Measurements from ENCODE around the gene SPSB4. TPM values are rescaled to one million over a fixed set of nuclear protein-coding genes. Genes with fewer than 3 reads are reported as not detected.

The SPSB4 gene
- total RNA-seq, 6 experiments from 2014 or later: 0.62 to 1.0 (median 0.98) TPM; not detected in 3

DNA sequence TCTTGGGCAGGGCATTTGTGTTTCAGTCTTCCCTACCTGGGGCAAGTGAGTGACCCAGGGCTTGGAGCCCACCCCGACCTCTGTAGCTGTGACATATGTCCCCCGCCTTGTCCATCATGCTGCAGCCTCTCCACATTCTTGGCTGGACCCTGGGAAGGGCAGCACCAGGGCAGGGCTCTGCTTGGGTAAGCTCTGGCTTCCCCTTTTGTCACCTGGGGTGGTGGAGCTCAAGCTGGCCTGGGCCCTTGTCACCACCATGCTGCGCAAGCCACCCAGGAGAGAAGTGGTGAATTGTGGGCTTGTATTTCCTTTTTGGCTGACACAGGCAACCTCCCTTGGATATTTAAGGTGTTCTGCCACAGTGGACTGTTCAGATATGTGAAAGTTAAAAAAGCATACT is 29.3 kb downstream of the SPSB4 start:
- WGBS (ENCODE audit: insufficient coverage, low coverage, low lambda C conversion rate, missing lambda C conversion rate): 76% methylated on average over 2 of the region's 3 CpGs
- Histone ChIP-seq H3K9me3 (no peaks in the 10 kb centered on the region), H3K36me3 (no peaks in the 10 kb centered on the region), H3K27me3 (no peaks in the 10 kb centered on the region), H3K4me3 (no peak overlapping the region), H3K27ac (no peak overlapping the region), H3K4me1 (no peaks in the 10 kb centered on the region)
- TF ChIP-seq CTCF (IDR thresholded peaks at IDR 0.05): no peak
- intact Hi-C loops (cut with DNase I): no loop called here
- DNase-seq (no peak), ATAC-seq (no peak)

GRCh38 chr3:141081141-141081795 is 30.1 kb downstream of the SPSB4 start:
- Histone ChIP-seq H3K4me3 (no peak overlapping the region), H3K36me3 (no peaks in the 10 kb centered on the region), H3K9me3 (no peaks in the 10 kb centered on the region), H3K4me1 (no peaks in the 10 kb centered on the region), H3K27ac (no peak overlapping the region), H3K27me3 (no peaks in the 10 kb centered on the region)
- intact Hi-C loops (cut with DNase I): no loop called here
- no peak for TF ChIP-seq CTCF (IDR thresholded peaks at IDR 0.05)
- TF ChIP-seq POLR2A (IDR thresholded peaks at IDR 0.05): no peak
- DNase-seq (no peak), ATAC-seq (no peak)
- WGBS (ENCODE audit: insufficient coverage, low coverage, low lambda C conversion rate, missing lambda C conversion rate): 59% methylated on average over 7 of the region's 10 CpGs

DNA sequence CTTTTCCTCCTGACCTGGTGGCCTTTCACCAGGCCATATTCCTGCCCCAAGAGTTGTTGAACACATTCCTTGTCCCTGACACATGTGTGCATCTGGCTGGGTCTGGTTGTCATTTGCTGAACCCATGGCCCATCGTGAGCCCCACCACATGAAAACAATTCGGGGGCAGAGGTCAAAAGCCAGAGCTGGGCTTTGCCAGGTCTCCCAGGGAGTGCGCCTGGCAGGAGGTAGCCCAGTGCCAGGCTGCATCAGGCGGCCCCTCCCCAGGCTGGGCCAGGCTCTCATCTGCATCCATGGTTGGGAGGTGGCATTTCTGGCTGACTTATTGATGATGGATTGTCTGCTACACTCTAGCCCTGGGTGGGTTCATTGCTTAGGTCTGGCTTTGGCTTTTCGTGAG is 30.9 kb downstream of the SPSB4 start:
- Histone ChIP-seq H3K4me1 (no peaks in the 10 kb centered on the region), H3K9me3 (no peaks in the 10 kb centered on the region), H3K36me3 (no peaks in the 10 kb centered on the region), H3K27me3 (no peaks in the 10 kb centered on the region), H3K27ac (no peak overlapping the region), H3K4me3 (no peak overlapping the region)
- DNase-seq (no peak), ATAC-seq (peak in 1 of 4 donors; percentile 19)
- TF ChIP-seq POLR2A (IDR thresholded peaks at IDR 0.05) (no peak), CTCF (IDR thresholded peaks at IDR 0.05) (no peak)
- intact Hi-C loops (cut with DNase I): no loop called here
- no CpG with 5 or more reads among the region's 5 CpGs for WGBS (ENCODE audit: insufficient coverage, low coverage, low lambda C conversion rate, missing lambda C conversion rate)

GRCh38 chr3:141083226-141083625 is 32.1 kb downstream of the SPSB4 start:
- no peaks in the 10 kb centered on the region for H3K4me1 ChIP-seq
- H3K27ac ChIP-seq: no peak overlapping the region
- H3K9me3 ChIP-seq: no peaks in the 10 kb centered on the region
- DNase-seq (no peak), ATAC-seq (no peak)
- H3K36me3 ChIP-seq: no peaks in the 10 kb centered on the region
- no peak overlapping the region for H3K4me3 ChIP-seq
- no peaks in the 10 kb centered on the region for H3K27me3 ChIP-seq
- intact Hi-C loops (cut with DNase I): no loop called here
- no peak for TF ChIP-seq CTCF (IDR thresholded peaks at IDR 0.05)
- no CpG with 5 or more reads among the region's 6 CpGs for WGBS (ENCODE audit: insufficient coverage, low coverage, low lambda C conversion rate, missing lambda C conversion rate)
